HepG2 (cell line): ENCODE measurements around the gene DENND1C. TPM values are rescaled to one million over a fixed set of nuclear protein-coding genes. Genes with fewer than 3 reads are reported as not detected.

ENCODE experiments used
- ATAC-seq: fragments of 200-7000 bp; cut with Tn5 transposase; 3 replicates; pipeline ENCODE4 v1.9.1; 2020; ENCODE audit warnings: mild to moderate bottlenecking, moderate library complexity
- BruUV-seq: library from RNA; stranded (reverse); fragments of 400-500 nt; replicated peaks from 2 replicates; lab custom pipeline; 2021; lab: Mats Ljungman, UMichigan
- CTCF ChIA-PET: fragments of 300-600 bp; formaldehyde crosslinking; extraction: SDS; loops from one replicate; lab custom pipeline; 2021; ENCODE audit warnings: low total read pairs, inconsistent platforms, low intra/inter-chr PET ratio; lab: Yijun Ruan, JAX
- POLR2A ChIA-PET: fragments of 350-600 bp; sonication (Branson Sonifier 250); formaldehyde crosslinking; loops from one replicate; lab custom pipeline; 2020; ENCODE audit warnings: antibody characterized with exemption, inconsistent platforms; lab: Yijun Ruan, JAX
- DNase-seq: peaks from one replicate; pipeline ENCODE4 v3.0.0-alpha.2; 2015; ENCODE audit warnings: low spot score
- FAIRE-seq: peaks from 3 replicates; lab custom pipeline; 2011; peaks lifted over from hg19 to GRCh38; lab: Jason Lieb, UNC
- H2AFZ ChIP-seq: one replicate; pipeline ENCODE4 v1.6.1; 2011; ENCODE audit warnings: low read length, inconsistent platforms
- H3K27ac ChIP-seq: fragments of 300-600 bp; 3 replicates; pipeline ENCODE4 v1.8.0; 2011; ENCODE audit warnings: mixed run types, mild to moderate bottlenecking, mixed read lengths, low read length, inconsistent platforms; ENCODE audit not compliant: insufficient read depth; ENCODE audit errors: extremely low read length
- H3K27me3 ChIP-seq, 2 experiments: fragments of 200-600 bp in 1 of 2; 2 replicates in 1 of 2; 3 replicates in 1 of 2; pipeline versions ENCODE4 v1.6.0 to v1.8.0; 2011; ENCODE audit warnings: low read length in 2 of 2, mild to moderate bottlenecking in 2 of 2, moderate library complexity in 2 of 2, inconsistent platforms in 1 of 2; ENCODE audit not compliant: insufficient read depth in 2 of 2, control insufficient read depth in 1 of 2
- H3K36me3 ChIP-seq, 2 experiments: fragments of 200-600 bp in 1 of 2; replicated peaks in 1 of 2; 2 replicates in 1 of 2; 3 replicates in 1 of 2; pipeline versions ENCODE4 v1.5.1 to v1.8.0; 2011; ENCODE audit warnings: low read length in 2 of 2, inconsistent platforms in 1 of 2; ENCODE audit not compliant: insufficient read depth in 2 of 2, control insufficient read depth in 1 of 2
- H3K4me1 ChIP-seq: 2 replicates; pipeline ENCODE4 v1.5.1; 2012; ENCODE audit warnings: low read length, inconsistent platforms; ENCODE audit not compliant: insufficient read depth
- H3K4me2 ChIP-seq: 2 replicates; pipeline ENCODE4 v1.6.0; 2011; ENCODE audit warnings: low read depth, low read length, inconsistent platforms
- H3K4me3 ChIP-seq, 3 experiments: fragments of 200-600 bp in 1 of 3; sonication (generic), shearing (Covaris generic) in 1 of 3; replicated peaks in 1 of 3; 2 replicates each; pipeline ENCODE4 v1.5.1; 2011 to 2016; ENCODE audit warnings: low read length in 3 of 3, inconsistent platforms in 2 of 3, low read depth in 2 of 3, mild to moderate bottlenecking in 2 of 3, control low read depth in 1 of 3, mixed read lengths in 1 of 3; ENCODE audit not compliant: insufficient read depth in 1 of 3
- H3K79me2 ChIP-seq: one replicate; pipeline ENCODE4 v1.6.1; 2011; ENCODE audit warnings: low read length, inconsistent platforms; ENCODE audit not compliant: insufficient read depth
- H3K9ac ChIP-seq: 2 replicates; pipeline ENCODE4 v1.6.0; 2011; ENCODE audit warnings: mild to moderate bottlenecking, low read depth, low read length, inconsistent platforms; ENCODE audit not compliant: insufficient read depth
- H3K9me3 ChIP-seq: 2 replicates; pipeline ENCODE4 v1.5.1; 2012; ENCODE audit warnings: mild to moderate bottlenecking, low read length
- H4K20me1 ChIP-seq: 2 replicates; pipeline ENCODE4 v1.6.0; 2011; ENCODE audit warnings: inconsistent platforms, mild to moderate bottlenecking, low read length, moderate library complexity; ENCODE audit not compliant: insufficient read depth
- DNMT1 ChIP-seq: sonication (generic); formaldehyde crosslinking; IDR thresholded peaks from 2 replicates; pipeline ENCODE4 v1.5.1; 2020; ENCODE audit warnings: mild to moderate bottlenecking, missing genetic modification reagents
- HDAC6 ChIP-seq: fragments of 200-600 bp; sonication (generic); IDR thresholded peaks from 2 replicates; pipeline ENCODE4 v1.7.0; 2017; ENCODE audit warnings: mild to moderate bottlenecking, antibody characterized with exemption, low read length, low read depth
- RARG ChIP-seq: sonication (generic); formaldehyde crosslinking; IDR thresholded peaks from 2 replicates; pipeline ENCODE4 v1.4.0; 2020; ENCODE audit warnings: low read depth, mild to moderate bottlenecking, missing genetic modification reagents
- REPIN1 ChIP-seq: sonication (generic); formaldehyde crosslinking; IDR thresholded peaks from 2 replicates; pipeline ENCODE4 v1.8.0; 2022; ENCODE audit warnings: missing genetic modification reagents, low read depth, mild to moderate bottlenecking, borderline replicate concordance
- RORA ChIP-seq: sonication (generic); formaldehyde crosslinking; IDR thresholded peaks from 2 replicates; pipeline ENCODE4 v1.5.0; 2020; ENCODE audit warnings: mild to moderate bottlenecking, missing genetic modification reagents, moderate library complexity
- YEATS2 ChIP-seq: sonication (generic); formaldehyde crosslinking; IDR thresholded peaks from 2 replicates; pipeline ENCODE4 v1.4.0; 2020; ENCODE audit warnings: missing genetic modification reagents, borderline replicate concordance
- ZFP36L1 ChIP-seq: sonication (generic); formaldehyde crosslinking; IDR thresholded peaks from 2 replicates; pipeline ENCODE4 v1.8.0; 2022; ENCODE audit warnings: mild to moderate bottlenecking, missing genetic modification reagents, moderate library complexity
- ZNF782 ChIP-seq: sonication (generic); formaldehyde crosslinking; IDR thresholded peaks from 2 replicates; pipeline ENCODE4 v1.4.0; 2020; ENCODE audit warnings: missing genetic modification reagents, mild to moderate bottlenecking, borderline replicate concordance
- WGBS: methylation state at CpG from one replicate; pipeline ENCODE4 v1.1.6; 2017; ENCODE audit warnings: low lambda C conversion rate; 5-methylcytosine and 5-hydroxymethylcytosine counted together
- in situ Hi-C: cut with HindIII; loops from 2 replicates; pipeline ENCODE4 v1.10.0; 2017; ENCODE audit warnings: low pct_unique_long_range_greater_than_20kb; ENCODE audit not compliant: extremely low pct_ligation_motif_present
- intact Hi-C: fragments of 100-400 bp; cut with micrococcal nuclease; formaldehyde crosslinking; loops from one replicate; pipeline ENCODE4 v1.10.0; 2022; ENCODE audit not compliant: unreplicated experiment
- polyA plus RNA-seq, 8 experiments: library from polyadenylated mRNA; depleted of rRNA in 3 of 8; stranded (reverse) in 7 of 8; unstranded in 1 of 8; fragments of >200 nt; fragmentation: Illumina TruSeq in 4 of 8; extraction: Trizol in 4 of 8; gene quantifications; 2 replicates each; pipeline versions ENCODE4 v1.2.1 to v1.2.3, GENCODE V29; 2011 to 2016; ENCODE audit warnings: low read depth in 4 of 8, missing spikeins in 1 of 8, mixed read lengths in 1 of 8; ENCODE audit not compliant: insufficient read depth in 1 of 8
- total RNA-seq, 5 experiments: library from RNA; depleted of rRNA; stranded (reverse); fragments of >200 nt; fragmentation: Illumina TruSeq; extraction: Trizol; gene quantifications; 2 replicates each; pipeline ENCODE4 v1.2.3, GENCODE V29; 2016; ENCODE audit warnings: low read depth in 1 of 5
- TF ChIP-seq, protein P1 (sequence below): fragments of 450-650 bp; IDR thresholded peaks from 2 replicates; pipeline ENCODE4 v1.6.1; 2017
- TF ChIP-seq, protein P2 (sequence below): sonication (generic); formaldehyde crosslinking; IDR thresholded peaks from 2 replicates; pipeline ENCODE4 v1.4.0; 2020; ENCODE audit warnings: missing genetic modification reagents
- TF ChIP-seq, protein P3 (sequence below): sonication (generic); formaldehyde crosslinking; IDR thresholded peaks from 2 replicates; pipeline ENCODE4 v1.8.0; 2022; ENCODE audit warnings: mild to moderate bottlenecking, missing genetic modification reagents, moderate library complexity
- TF ChIP-seq, protein P4 (sequence below): sonication (generic); formaldehyde crosslinking; IDR thresholded peaks from 2 replicates; pipeline ENCODE4 v1.4.0; 2020; ENCODE audit warnings: missing genetic modification reagents

DENND1C gene
- total and polyA plus RNA-seq, 2 of the 13 experiments (the other 11 are each of a cell fraction or from before 2014, with no cell fraction given), result 0.04 to 0.73 TPM

DNA sequence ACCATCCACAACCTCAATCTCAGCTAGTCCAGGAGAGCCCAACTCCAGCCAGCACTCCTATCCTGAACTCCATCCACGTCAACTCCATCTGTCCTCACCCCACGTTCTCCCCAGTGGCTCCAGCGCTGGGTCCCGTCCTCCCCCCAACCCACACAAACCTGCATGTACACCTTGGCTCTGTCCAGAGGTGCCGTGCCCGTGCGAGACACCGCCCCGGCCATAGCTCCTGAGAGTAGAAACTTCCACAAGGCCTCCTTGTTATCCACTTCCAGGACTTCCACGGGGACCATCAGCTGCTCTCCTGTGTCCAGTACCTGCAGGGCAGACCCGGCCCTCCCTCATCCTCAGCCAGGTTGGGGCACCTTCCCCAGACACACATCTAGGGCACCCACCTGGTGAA is 49.7 kb downstream of the DENND1C start:
- ATAC-seq (no peak), FAIRE-seq (no peak), DNase-seq (no peak)
- in situ Hi-C loops (no loop called here), intact Hi-C loops (no loop called here)
- no peaks in the 10 kb centered on the region for H3K4me1 ChIP-seq
- H3K79me2 ChIP-seq, result no peaks in the 10 kb centered on the region
- H2AFZ ChIP-seq, result no peak overlapping the region
- no peak overlapping the region for H3K4me3 ChIP-seq
- H3K27me3 ChIP-seq, result no peaks in the 10 kb centered on the region
- no peak overlapping the region for H3K9ac ChIP-seq
- POLR2A ChIA-PET, result no interaction called here
- H3K36me3 ChIP-seq, result no peaks in the 10 kb centered on the region
- H3K9me3 ChIP-seq, result no peaks in the 10 kb centered on the region
- no peaks in the 10 kb centered on the region for H4K20me1 ChIP-seq
- no peak for TF ChIP-seq YEATS2 (CRISPR knock-in tag)
- no peak for TF ChIP-seq DNMT1 (CRISPR knock-in tag)
- TF ChIP-seq, protein P1, sequence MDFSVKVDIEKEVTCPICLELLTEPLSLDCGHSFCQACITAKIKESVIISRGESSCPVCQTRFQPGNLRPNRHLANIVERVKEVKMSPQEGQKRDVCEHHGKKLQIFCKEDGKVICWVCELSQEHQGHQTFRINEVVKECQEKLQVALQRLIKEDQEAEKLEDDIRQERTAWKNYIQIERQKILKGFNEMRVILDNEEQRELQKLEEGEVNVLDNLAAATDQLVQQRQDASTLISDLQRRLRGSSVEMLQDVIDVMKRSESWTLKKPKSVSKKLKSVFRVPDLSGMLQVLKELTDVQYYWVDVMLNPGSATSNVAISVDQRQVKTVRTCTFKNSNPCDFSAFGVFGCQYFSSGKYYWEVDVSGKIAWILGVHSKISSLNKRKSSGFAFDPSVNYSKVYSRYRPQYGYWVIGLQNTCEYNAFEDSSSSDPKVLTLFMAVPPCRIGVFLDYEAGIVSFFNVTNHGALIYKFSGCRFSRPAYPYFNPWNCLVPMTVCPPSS, result no peak
- TF ChIP-seq, protein P2, sequence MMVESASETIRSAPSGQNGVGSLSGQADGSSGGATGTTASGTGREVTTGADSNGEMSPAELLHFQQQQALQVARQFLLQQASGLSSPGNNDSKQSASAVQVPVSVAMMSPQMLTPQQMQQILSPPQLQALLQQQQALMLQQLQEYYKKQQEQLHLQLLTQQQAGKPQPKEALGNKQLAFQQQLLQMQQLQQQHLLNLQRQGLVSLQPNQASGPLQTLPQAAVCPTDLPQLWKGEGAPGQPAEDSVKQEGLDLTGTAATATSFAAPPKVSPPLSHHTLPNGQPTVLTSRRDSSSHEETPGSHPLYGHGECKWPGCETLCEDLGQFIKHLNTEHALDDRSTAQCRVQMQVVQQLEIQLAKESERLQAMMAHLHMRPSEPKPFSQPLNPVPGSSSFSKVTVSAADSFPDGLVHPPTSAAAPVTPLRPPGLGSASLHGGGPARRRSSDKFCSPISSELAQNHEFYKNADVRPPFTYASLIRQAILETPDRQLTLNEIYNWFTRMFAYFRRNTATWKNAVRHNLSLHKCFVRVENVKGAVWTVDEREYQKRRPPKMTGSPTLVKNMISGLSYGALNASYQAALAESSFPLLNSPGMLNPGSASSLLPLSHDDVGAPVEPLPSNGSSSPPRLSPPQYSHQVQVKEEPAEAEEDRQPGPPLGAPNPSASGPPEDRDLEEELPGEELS (CRISPR knock-in tag), result no peak
- no peak for TF ChIP-seq REPIN1 (CRISPR knock-in tag)
- TF ChIP-seq HDAC6, result no peak
- TF ChIP-seq RARG, result no peak
- TF ChIP-seq, protein P3, sequence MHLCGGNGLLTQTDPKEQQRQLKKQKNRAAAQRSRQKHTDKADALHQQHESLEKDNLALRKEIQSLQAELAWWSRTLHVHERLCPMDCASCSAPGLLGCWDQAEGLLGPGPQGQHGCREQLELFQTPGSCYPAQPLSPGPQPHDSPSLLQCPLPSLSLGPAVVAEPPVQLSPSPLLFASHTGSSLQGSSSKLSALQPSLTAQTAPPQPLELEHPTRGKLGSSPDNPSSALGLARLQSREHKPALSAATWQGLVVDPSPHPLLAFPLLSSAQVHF (CRISPR knock-in tag), result no peak
- TF ChIP-seq, protein P4, sequence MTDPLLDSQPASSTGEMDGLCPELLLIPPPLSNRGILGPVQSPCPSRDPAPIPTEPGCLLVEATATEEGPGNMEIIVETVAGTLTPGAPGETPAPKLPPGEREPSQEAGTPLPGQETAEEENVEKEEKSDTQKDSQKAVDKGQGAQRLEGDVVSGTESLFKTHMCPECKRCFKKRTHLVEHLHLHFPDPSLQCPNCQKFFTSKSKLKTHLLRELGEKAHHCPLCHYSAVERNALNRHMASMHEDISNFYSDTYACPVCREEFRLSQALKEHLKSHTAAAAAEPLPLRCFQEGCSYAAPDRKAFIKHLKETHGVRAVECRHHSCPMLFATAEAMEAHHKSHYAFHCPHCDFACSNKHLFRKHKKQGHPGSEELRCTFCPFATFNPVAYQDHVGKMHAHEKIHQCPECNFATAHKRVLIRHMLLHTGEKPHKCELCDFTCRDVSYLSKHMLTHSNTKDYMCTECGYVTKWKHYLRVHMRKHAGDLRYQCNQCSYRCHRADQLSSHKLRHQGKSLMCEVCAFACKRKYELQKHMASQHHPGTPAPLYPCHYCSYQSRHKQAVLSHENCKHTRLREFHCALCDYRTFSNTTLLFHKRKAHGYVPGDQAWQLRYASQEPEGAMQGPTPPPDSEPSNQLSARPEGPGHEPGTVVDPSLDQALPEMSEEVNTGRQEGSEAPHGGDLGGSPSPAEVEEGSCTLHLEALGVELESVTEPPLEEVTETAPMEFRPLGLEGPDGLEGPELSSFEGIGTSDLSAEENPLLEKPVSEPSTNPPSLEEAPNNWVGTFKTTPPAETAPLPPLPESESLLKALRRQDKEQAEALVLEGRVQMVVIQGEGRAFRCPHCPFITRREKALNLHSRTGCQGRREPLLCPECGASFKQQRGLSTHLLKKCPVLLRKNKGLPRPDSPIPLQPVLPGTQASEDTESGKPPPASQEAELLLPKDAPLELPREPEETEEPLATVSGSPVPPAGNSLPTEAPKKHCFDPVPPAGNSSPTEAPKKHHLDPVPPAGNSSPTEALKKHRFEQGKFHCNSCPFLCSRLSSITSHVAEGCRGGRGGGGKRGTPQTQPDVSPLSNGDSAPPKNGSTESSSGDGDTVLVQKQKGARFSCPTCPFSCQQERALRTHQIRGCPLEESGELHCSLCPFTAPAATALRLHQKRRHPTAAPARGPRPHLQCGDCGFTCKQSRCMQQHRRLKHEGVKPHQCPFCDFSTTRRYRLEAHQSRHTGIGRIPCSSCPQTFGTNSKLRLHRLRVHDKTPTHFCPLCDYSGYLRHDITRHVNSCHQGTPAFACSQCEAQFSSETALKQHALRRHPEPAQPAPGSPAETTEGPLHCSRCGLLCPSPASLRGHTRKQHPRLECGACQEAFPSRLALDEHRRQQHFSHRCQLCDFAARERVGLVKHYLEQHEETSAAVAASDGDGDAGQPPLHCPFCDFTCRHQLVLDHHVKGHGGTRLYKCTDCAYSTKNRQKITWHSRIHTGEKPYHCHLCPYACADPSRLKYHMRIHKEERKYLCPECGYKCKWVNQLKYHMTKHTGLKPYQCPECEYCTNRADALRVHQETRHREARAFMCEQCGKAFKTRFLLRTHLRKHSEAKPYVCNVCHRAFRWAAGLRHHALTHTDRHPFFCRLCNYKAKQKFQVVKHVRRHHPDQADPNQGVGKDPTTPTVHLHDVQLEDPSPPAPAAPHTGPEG (CRISPR knock-in tag), result no peak
- TF ChIP-seq ZNF782 (CRISPR knock-in tag), result no peak
- TF ChIP-seq RORA (CRISPR knock-in tag), result no peak
- no peak for TF ChIP-seq ZFP36L1 (CRISPR knock-in tag)
- 76% methylated on average over 10 of the region's 11 CpGs for WGBS
- CTCF ChIA-PET, result no interaction called here
- no peak overlapping the region for H3K4me2 ChIP-seq
- no peak overlapping the region for H3K27ac ChIP-seq
- BruUV-seq, result no TSS peak
